ENCODE results near the gene ZNF133.

ZNF133 gene

DNA sequence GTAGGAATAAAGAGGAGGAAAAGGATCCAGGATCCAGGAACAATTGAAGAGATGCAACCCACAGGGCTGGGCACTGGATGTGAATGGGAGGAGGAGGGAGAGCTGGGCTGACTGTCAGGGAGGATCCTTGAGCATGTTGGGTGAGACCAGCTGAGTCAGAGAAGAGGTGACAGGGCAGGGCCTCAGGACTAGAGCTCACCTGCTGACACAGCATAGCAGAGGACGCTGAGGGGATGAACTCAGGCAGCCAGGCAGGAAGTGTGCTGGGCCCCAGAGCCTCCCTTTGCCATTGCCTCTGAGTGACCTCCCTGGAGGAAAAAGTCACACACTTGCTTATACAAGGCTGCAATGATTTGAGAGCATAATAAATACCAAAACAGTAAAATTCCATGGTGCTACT is 72.3 kb downstream of the ZNF133 start:
- no peak for TF ChIP-seq EZH2 (IDR thresholded peaks at IDR 0.05; ENCODE audit: borderline replicate concordance, low read length)
- TF ChIP-seq, protein P1, sequence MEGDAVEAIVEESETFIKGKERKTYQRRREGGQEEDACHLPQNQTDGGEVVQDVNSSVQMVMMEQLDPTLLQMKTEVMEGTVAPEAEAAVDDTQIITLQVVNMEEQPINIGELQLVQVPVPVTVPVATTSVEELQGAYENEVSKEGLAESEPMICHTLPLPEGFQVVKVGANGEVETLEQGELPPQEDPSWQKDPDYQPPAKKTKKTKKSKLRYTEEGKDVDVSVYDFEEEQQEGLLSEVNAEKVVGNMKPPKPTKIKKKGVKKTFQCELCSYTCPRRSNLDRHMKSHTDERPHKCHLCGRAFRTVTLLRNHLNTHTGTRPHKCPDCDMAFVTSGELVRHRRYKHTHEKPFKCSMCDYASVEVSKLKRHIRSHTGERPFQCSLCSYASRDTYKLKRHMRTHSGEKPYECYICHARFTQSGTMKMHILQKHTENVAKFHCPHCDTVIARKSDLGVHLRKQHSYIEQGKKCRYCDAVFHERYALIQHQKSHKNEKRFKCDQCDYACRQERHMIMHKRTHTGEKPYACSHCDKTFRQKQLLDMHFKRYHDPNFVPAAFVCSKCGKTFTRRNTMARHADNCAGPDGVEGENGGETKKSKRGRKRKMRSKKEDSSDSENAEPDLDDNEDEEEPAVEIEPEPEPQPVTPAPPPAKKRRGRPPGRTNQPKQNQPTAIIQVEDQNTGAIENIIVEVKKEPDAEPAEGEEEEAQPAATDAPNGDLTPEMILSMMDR (IDR thresholded peaks at IDR 0.05; ENCODE audit: low read length): no peak
- no peaks in the 10 kb centered on the region for H3K36me3 ChIP-seq (ENCODE audit: insufficient read depth, low read length)
- no peak overlapping the region for H3K9ac ChIP-seq (ENCODE audit: low read length)
- no peaks in the 10 kb centered on the region for H3K79me2 ChIP-seq (ENCODE audit: insufficient read depth, low read length)
- no peaks in the 10 kb centered on the region for H3K27me3 ChIP-seq (ENCODE audit: insufficient read depth, low read length)
- no peaks in the 10 kb centered on the region for H3K9me3 ChIP-seq (ENCODE audit: low read length)
- H3K4me2 ChIP-seq (ENCODE audit: low read length): no peak overlapping the region
- H3K27ac ChIP-seq (ENCODE audit: low read depth, low read length, poor library complexity, severe bottlenecking): no peak overlapping the region
- H3F3A ChIP-seq (ENCODE audit: insufficient read depth, low read length): no peaks in the 10 kb centered on the region
- no peaks in the 10 kb centered on the region for H3K9me2 ChIP-seq (ENCODE audit: low read depth, low read length)
- H3K4me1 ChIP-seq (ENCODE audit: insufficient read depth, low read length, severe bottlenecking): no peaks in the 10 kb centered on the region
- H3K4me3 ChIP-seq (ENCODE audit: low read depth, low read length, poor library complexity, severe bottlenecking): no peak overlapping the region
- no peak overlapping the region for H2AFZ ChIP-seq (ENCODE audit: low read length)
- no peaks in the 10 kb centered on the region for H4K20me1 ChIP-seq (ENCODE audit: insufficient read depth, low read length)

- H3K27ac ChIP-seq (ENCODE audit: low read depth, low read length, poor library complexity, severe bottlenecking): no peak overlapping the region
- no peaks in the 10 kb centered on the region for H3K9me2 ChIP-seq (ENCODE audit: low read depth, low read length)
- H3K4me1 ChIP-seq (ENCODE audit: insufficient read depth, low read length, severe bottlenecking): no peaks in the 10 kb centered on the region
- H3K36me3 ChIP-seq (ENCODE audit: insufficient read depth, low read length): no peaks in the 10 kb centered on the region
- no peak overlapping the region for H3K4me2 ChIP-seq (ENCODE audit: low read length)
- no peak for TF ChIP-seq EZH2 (IDR thresholded peaks at IDR 0.05; ENCODE audit: borderline replicate concordance, low read length)
- TF ChIP-seq, protein P1 (IDR thresholded peaks at IDR 0.05; ENCODE audit: low read length): no peak
- no peaks in the 10 kb centered on the region for H3F3A ChIP-seq (ENCODE audit: insufficient read depth, low read length)
- H3K27me3 ChIP-seq (ENCODE audit: insufficient read depth, low read length): no peaks in the 10 kb centered on the region
- H4K20me1 ChIP-seq (ENCODE audit: insufficient read depth, low read length): no peaks in the 10 kb centered on the region
- no peak overlapping the region for H2AFZ ChIP-seq (ENCODE audit: low read length)
- H3K9ac ChIP-seq (ENCODE audit: low read length): no peak overlapping the region
- no peaks in the 10 kb centered on the region for H3K9me3 ChIP-seq (ENCODE audit: low read length)
- H3K4me3 ChIP-seq (ENCODE audit: low read depth, low read length, poor library complexity, severe bottlenecking): no peak overlapping the region
- H3K79me2 ChIP-seq (ENCODE audit: insufficient read depth, low read length): no peaks in the 10 kb centered on the region
These were observed 73.4 kb downstream of the ZNF133 start for GRCh38 chr20:18361678-18362077.

- Histone ChIP-seq H3K79me2 (ENCODE audit: insufficient read depth, low read length) (no peaks in the 10 kb centered on the region), H3K27me3 (ENCODE audit: insufficient read depth, low read length) (no peaks in the 10 kb centered on the region), H3K9me2 (ENCODE audit: low read depth, low read length) (no peaks in the 10 kb centered on the region), H3K4me2 (ENCODE audit: low read length) (no peak overlapping the region), H3K36me3 (ENCODE audit: insufficient read depth, low read length) (no peaks in the 10 kb centered on the region), H3F3A (ENCODE audit: insufficient read depth, low read length) (no peaks in the 10 kb centered on the region), H3K27ac (ENCODE audit: low read depth, low read length, poor library complexity, severe bottlenecking) (no peak overlapping the region), H3K4me3 (ENCODE audit: low read depth, low read length, poor library complexity, severe bottlenecking) (no peak overlapping the region), H4K20me1 (ENCODE audit: insufficient read depth, low read length) (no peaks in the 10 kb centered on the region), H3K4me1 (ENCODE audit: insufficient read depth, low read length, severe bottlenecking) (no peaks in the 10 kb centered on the region), H3K9me3 (ENCODE audit: low read length) (no peaks in the 10 kb centered on the region), H3K9ac (ENCODE audit: low read length) (no peak overlapping the region), H2AFZ (ENCODE audit: low read length) (no peak overlapping the region)
- TF ChIP-seq, protein P1 (IDR thresholded peaks at IDR 0.05; ENCODE audit: low read length): no peak
- TF ChIP-seq EZH2 (IDR thresholded peaks at IDR 0.05; ENCODE audit: borderline replicate concordance, low read length): no peak
These were observed 74.6 kb downstream of the ZNF133 start for GRCh38 chr20:18362916-18363315.

Data from OCI-LY1 (cell line).